Suprapubic skin (tissue), 4 donors: ENCODE data around the gene UBE2O.

Source experiments
- CTCF ChIP-seq, 2 donors: fragments of 200-600 bp in 1 of 2; fragments of 450-650 bp in 1 of 2; sonication (generic) in 1 of 2; IDR thresholded peaks; one replicate each; pipeline ENCODE4 v1.5.1; 2016 to 2019; ENCODE audit warnings: antibody characterized with exemption in 2 of 2, mild to moderate bottlenecking in 1 of 2, moderate library complexity in 1 of 2
- POLR2A ChIP-seq, 2 donors: fragments of 450-650 bp; IDR thresholded peaks; one replicate each; pipeline ENCODE4 v1.6.1; 2017; ENCODE audit warnings: antibody characterized with exemption in 2 of 2, mild to moderate bottlenecking in 2 of 2, moderate library complexity in 2 of 2
- POLR2AphosphoS5 ChIP-seq, 3 donors: sonication (generic); formaldehyde crosslinking; IDR thresholded peaks; one replicate each; pipeline ENCODE4 v1.6.1; 2017; ENCODE audit warnings: antibody characterized with exemption in 3 of 3

- TF ChIP-seq POLR2A (IDR thresholded peaks at IDR 0.05) (no peak), CTCF (IDR thresholded peaks at IDR 0.05) (no peak), POLR2AphosphoS5 (IDR thresholded peaks at IDR 0.05) (no peak)
Observed at GRCh38 chr17:76478097-76478496, 25.1 kb upstream of the UBE2O start.
